HK-2 (cell line): ENCODE data around the gene GFRA1.

Experiments used
- DNase-seq: peaks from one replicate; pipeline ENCODE4 v3.0.0-alpha.2; 2018; ENCODE audit not compliant: unreplicated experiment

Gene GFRA1

DNA sequence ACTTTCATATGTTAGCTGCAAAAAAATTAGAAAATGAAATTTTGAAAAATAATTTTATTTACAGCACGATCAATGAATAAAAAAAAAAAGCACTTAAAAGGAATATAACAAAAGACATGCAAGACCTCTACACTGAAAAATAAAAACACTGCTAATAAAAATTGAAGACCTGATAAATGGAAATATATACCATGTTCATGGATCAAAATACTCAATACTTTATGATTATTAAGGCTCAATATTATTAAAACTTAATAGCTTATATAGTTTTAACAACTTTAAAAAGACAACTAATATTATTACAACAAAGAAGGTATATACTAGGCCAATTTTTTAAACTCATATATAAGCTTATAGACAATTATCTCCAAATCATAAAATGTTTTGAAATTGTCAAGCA, 143.0 kb downstream of the GFRA1 start:
- DNase-seq = no peak

DNA sequence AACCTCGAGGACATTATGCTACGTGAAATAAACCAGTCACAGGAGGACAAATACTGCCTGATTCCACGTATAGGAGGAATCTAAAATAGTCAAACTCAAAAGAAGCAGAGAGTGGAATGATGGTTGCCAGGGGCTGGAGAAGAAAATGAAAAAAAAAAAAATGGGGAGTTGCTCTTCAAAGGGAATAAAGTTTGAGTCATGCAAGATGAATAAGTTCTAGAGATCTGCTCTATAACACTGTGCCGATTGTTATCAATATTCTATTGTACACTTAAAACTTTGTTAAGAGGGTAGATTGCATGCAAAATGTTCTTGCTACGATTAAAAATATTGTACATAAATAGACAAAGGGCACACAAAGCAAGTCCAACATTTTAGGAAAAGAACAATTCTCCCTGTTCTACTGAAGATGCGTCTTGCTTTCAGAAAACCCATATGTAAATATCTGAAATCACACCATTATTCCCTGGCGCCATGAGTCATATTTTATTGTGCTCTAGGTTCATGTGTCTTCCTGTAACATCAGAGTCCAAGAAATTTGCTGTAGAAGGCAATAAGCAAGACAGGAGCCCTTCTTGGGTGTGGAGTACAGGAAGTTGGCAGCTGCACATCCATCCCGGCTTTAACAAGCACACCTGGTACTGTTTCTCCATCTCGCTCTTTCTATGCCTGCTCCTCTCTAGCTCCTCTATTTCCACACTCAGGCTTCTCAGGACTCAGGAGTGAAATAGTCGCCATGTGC, 145.9 kb downstream of the GFRA1 start:
- DNase-seq = no peak

DNA sequence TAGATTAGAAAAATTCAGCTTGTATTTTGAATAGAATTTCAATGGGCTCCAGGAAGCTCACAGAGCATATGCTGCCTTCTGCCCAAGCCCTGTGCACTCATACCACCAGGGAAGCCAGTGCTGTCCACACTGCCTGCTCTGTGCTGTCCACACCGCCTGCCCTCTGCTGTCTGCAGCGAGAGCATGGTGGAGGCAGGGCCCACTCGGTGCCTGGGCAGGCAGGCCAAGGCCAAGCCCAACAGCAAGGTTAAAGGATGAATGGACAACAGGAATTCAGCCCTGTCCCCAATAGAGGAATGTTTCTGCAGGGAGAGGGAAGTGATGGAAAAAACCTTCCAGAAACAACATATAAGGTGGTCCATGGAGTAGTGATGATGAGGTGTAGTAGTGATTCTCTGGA, 146.8 kb downstream of the GFRA1 start:
- no peak for DNase-seq

DNA sequence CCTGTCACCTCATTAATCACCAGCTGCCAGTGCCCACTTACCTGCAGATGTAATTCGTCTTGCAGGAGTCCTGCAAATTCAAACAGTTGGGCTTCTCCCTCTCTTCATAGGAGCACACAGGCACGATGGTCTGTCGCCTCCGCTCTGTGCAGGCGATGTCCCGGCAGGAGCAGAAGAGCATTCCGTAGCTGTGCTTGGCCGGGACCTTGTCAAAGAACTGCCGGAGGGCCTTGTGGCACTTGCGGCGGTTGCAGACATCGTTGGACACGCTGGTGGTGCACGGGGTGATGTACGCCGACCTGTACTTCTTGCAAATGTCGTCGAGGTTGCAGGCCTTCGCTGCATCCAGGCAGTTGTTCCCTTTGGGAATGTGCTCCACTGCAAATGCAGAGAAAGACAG, 147.8 kb downstream of the GFRA1 start:
- no peak for DNase-seq

DNA sequence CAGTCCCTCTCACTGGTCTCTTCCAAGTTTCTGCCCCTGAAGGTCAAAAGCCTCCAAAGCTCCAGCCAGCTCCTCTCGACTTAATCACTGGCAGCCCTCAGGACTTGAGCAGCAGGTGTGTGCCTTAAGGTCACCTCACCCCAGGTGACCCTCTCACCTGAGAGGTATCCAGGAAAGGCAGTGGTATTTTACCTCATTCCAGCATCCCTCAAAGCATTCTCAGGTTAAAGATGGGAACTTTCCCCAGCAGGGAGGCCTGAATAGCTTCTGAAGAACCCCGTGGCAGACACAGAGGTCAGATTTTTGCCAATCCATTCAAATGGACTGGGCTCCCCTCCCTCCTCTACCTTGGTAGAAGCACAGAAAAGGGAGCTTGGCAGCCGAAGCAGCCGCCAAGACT, 148.2 kb downstream of the GFRA1 start:
- DNase-seq = no peak

DNA sequence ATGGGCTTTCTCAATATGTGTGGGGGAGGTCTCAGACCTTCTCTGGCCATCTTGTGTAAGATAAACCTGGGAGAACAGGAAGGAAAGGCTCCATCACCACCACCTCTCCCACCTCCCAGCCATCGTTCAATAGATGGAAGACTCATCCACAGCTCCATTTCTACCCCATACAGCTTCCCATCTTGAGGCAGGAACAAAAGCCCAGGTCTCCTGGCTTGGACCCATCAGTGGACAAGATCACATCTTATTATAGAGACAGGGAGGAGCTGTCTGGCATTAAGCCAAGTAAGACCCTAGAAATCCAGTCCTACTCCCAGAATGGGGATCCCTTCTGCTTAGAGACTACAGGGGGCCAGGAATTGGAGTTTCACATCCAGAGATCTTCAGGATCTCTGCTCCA, 150.3 kb downstream of the GFRA1 start:
- no peak for DNase-seq

DNA sequence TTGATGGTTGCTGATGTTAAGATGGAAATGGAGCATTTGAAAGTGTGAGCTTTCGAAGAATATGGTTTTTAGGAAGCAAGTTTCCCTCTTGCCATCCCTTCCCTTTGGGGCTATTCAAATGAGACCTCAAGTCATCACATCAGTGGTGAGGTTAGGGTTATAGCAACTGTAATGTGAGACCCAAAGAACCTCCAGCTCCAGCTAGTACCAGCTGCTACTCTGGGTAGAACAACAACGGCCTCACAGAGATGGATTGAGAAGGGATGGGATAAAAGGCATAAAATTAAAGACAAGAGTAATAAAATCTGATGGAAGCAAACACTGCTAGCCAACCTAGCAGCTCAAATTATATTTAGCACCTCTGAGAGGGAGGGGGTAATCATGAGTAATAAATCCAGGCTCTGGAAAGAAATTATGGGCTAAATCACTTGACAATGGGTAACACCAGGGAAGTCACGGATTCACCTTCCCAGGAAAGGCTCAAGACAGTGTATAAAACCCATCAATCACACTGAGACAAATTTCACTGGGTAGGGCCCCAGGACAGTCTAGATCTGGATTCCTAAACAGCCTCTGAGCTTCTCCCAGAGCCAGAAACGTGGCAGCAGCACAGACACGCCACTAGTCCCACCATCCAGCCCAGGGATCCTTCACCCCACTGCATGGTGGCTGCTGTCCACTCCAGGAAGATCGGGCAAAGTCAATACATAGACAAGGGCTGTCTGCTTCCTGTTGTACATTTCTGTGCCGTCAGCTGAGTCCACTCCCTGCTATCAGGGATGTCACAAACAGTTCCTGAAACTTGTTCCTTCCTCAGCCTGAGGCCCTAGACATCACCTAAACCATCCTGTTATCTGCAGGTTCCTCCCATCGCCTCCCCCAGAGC, 151.1 kb downstream of the GFRA1 start:
- DNase-seq = no peak

DNA sequence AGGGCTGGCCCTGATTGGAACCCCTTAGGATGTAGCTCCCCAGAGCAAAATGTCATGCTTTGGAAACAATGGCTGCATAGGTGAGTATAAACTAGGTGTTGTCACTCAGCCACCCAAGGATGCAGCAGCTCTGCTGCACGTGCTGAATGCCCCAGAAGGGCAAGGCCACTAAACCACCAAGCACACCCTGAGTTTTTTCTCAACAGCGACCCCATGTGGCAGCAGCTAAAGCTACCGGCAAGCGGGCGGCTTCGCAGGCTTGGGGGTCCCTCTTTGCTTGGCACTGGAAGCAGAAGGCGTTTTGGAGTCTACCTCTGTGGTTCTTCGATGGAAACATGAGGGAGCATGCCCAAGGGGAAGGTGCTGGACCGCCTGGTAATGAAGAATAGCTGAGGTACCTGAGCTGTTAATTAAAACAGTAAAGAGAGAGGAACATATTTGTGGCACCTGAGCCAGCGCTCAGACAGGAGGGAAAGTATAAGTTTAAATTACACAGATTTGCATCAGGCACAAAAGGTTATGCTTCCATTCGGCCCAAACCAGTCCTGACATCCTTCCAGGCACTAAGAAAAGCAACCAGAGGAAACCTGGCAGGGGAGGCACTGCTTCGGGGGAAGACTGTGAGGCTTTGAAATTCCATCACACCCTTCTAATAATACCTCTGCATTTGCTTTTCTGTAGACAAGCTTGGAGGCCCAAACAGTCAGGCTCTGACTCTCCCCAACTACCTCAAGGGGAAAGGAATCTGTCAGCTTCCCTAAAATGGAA, 152.1 kb downstream of the GFRA1 start:
- no peak for DNase-seq

DNA sequence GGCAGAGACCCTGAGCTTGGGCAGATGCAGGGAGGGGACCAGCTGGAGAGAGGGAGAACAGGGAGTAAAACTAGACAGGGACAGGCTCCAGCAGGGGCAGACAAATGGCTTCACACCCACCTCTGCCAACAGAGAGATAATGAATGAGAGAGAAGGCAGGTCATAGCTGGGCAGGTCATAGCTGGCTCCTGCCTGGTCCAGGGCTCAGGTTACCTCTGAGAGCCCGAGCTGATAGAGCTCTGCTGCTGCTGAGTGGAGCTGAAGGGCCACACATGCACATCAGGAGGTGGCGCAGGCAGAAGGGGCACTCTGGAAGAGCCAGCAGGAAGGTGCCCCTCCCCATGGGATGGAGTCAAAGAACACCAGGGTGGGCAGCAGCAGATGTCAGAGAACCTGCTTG, 154.2 kb downstream of the GFRA1 start:
- DNase-seq = no peak

DNA sequence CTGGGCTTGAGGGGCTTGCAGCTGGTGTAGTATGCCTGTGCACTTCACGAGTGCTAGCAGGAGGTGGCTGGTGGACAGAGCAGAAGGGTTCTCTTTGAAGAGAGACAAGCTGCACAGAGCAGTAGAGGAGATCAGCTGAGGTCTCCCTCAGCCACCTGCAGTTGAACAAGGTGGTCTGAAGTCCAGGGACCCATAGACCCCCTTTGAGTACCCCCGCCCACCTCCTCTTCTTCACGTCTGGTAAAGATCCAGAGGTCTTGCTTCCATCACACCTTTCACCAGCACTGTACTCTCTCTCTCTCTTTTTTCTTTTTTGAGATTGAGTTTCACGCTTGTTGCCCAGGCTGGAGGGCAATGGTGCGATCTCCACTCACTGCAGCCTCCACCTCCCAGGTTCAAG, 157.2 kb downstream of the GFRA1 start:
- DNase-seq = no peak

DNA sequence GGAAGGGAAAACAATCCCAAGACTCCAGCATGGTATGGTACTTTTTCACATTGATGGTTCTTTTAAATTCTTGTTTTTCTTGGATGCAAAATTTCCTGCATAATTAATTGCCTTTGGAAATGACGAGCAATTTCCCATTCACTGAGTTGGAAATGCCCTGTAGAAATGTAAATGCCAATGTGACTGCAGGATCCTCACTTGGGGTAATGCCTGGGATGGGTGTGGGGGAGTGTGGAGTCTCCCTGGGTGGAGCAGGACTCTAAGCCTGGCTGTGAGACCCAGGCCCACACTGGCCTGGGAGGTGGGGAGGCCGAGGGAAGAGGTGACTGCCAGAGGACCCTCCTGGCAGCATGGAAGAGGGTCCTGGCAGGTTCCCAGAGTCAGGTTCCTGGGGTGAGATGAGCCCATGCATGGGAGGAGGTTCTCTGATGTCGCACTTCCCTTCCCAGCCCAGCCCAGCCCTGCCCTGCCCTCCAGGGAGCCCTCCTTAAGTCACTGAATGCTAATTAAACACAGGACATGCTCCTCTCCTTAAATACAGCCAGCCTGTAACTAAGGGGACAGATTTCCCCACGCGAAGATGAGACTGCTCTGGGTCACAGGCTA, 157.9 kb downstream of the GFRA1 start:
- DNase-seq = no peak

DNA sequence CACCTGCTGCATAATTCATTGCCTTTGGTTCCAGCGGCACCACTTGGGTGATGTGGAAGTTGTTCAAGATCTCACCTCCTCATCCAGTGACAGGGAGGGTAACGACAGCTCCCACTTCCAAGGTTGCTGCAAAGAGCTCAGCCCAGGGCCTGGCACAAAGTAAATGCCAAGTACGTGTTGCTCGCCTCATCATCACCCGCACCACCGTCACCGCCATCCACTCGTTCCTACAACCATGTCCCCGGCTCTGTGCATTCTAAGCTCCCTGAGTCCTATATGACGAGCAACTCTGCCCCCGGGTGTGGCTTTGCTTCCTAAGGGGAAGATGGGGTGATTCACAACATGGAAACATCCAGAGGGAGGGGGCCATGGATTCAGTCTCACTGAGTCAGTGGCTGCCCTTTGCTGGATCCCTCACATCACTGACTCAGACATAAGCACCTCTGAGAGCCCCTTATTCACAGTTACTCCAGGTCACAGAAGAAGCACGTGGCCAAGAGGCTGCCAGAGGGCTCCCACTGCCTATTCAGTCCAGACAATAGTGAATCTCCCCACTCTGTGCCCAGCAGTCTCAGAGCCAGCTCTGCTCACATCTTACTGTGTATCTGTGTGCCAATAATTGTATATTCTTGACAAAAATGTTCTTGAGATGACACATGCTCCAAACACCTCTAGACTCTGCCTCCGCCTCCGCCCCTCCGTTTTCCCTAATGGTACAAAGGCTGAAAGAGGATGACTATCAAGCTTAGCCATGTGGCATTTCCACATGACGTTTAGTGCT, 159.1 kb downstream of the GFRA1 start:
- DNase-seq = peak; percentile 77

DNA sequence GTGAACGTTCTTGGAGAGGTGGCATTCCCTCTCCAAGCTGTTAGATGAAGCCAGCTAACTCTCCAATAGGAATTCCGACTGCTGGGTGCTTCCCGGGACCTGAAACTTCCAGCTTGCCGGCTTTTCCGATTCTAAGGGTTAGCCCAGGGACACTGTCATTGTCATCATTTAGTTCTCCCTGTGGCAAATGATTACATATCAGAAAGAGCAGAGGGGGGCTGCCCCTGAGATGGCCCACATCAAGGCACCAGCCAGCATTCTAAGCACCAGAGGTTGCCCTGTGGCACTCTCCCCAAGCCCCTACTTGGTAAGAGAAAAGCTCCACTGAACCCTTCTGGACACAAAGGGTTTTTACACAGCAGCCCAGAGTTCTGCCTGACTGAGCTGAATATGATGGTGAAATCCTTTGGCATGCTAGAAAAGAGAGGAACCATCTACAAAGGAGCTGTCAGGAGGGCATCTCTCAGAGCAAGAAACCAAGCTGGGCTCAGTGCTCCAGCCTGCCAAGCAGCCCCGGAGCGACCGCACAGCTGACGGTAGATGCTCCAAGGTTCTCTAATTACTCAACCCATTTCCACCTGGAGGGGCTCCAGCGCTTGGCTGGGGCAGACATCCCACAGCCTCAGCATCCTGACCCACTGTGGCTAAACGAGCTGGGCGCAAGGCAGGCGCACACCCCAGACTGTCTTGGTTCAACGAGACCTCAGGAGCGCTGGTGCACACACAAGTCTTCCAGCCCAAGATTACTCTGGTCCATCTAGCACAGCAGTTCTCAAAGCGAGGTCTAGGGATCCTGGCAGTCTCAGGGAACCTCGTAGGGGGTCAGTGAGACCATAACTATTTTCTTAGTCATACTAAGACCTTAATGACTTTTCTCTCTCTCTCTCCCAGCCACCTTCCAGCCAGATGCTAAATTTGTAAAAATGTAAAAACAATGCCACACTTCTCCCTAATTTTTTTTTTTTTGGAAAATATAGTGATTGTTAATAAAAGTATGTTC, 160.5 kb downstream of the GFRA1 start:
- DNase-seq = no peak

DNA sequence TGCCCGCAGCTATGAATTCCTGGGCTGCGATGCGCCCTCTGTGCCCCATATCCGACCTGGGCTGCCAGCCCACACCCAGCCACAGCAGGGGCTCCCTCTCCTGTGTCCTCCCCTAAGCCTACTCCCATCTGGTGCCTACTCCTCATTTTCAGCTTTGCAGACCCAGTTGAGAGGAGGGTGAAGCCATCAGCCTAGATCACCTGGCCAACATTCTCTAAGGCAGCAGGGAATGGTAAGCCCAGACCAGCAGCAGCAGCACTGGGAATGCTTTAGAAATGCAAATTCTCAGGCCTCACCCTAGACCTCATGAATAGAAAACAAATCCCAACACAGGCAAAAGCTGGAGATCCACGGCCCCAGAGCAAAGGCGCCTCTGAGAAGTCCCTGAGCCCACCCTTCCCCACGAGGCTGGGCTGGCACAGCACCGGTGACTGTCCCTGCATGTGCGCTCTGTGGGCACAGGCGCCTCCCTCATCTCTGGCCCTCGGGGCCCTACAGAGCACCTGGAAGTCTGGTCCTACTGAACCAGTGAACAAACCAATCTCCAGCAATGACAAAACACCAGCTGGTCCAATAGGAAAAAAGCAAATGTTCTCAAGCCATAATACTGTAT, 161.4 kb downstream of the GFRA1 start:
- DNase-seq = no peak

DNA sequence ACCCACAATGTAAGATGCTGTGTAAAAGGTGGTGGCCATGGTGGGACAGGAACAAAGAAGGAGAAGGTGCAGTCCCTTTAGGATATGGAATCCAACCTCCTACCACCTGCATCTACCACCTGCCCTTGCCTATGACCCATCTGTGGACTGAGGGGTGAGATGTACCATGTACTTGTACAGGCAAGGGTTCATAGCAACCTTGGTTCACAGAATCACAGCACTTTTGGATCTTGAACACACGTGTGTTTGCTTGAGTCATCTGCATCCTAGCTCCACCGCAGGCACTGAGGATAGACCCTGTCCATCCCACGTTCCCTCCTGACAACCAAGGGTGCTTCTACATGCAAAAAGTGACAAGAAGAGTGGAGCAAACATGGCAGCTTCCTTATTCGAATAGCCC, 162.3 kb downstream of the GFRA1 start:
- no peak for DNase-seq

DNA sequence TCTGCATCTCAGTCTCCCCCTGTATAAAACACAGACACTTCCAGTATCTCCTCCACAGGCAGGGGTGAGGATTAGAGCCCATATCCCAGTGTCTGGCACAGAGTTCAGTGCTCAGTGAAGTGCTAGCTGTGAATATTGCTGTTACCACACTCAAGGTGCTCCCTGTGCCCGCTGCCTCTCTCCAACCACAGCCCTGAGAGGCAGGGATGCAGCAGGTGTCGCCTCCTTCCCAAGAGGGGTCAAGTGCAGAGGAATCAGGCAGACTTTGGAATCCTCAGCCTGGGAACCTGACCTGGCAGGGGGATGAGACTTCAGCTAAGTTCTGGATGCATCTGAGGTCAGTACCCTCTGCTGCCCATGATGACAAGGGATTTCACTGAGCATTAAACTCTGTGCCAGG, 163.1 kb downstream of the GFRA1 start:
- DNase-seq = no peak

DNA sequence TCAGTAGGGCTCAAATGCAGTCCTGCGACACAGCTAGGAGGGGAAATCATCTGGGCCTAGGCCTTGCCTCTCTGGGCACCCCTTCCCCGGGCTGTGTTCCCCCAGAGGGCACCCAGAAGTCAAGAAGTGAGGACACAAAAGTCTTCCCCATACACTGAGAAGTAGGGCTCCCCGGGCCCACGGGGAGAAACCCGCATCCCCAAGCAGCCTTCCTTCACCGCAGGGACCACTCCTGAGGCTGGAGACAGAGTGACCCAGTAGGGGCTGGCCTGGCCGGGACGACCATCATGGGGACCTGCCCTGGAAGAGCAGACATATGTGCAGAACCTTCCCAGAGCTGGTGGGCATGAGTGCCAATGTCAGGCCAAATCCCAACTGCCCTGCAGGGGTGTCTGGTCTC, 163.5 kb downstream of the GFRA1 start:
- no peak for DNase-seq

DNA sequence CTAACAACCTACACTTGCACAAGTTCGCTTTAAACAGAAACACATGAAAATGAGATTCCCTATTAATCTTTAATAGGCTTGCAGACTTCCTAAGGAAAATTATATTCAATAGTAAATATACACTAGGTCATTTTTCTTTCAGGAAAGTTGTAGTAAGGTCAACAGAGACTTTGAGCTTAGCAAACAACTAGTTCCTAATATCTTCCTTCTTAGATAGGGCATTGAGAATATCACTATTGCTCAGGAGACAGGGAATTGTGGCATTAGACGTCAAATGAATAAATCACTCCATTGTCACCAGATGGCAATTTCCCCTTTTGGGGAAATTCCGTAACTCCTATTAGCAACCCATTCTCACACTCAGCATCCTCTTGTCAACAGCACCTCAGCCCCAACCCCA, 164.9 kb downstream of the GFRA1 start:
- DNase-seq = no peak

DNA sequence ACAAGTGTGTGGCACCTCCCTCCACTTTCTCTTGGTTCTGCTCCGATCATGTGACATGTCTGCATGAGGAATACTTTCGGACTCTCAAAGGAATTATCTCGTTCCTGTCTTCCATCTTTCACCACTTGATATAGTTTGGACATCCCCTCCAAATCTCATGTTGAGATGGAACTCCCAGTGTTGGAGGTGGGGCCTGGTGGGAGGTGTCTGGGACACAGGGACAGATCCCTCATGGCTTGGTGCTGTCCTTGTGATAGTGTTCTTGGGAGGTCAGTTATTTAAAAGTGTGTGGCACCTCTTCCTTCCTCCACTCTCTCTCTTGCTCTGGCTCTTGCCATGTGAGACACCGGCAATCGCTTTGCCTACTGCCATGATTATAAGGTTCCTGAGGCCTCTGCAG, 166.4 kb downstream of the GFRA1 start:
- no peak for DNase-seq

DNA sequence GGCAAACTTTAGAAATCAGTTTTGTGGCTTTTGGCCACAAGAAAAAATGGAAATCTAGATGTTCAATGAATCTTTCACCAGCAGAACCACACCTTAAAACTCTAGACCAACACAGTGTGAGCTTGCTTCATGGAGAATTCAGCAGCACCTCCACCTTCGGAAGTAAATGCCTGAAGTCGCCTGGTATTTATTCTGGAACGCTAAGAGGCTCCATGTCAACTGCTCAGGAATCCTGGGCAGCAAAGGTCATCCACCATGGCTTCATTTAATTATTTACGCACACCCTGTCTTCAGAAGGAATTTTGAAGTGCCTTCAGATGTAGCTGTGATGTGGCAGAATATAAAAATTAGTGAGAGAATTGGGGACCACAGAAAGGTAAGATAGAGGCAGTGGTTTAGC, 167.7 kb downstream of the GFRA1 start:
- no peak for DNase-seq
